Activated T-cell treated with anti-CD3 and anti-CD28 coated beads for 1 hour (primary cell): ENCODE data around the gene SH2B2.

Experiments
- DNase-seq: peaks from one replicate; pipeline ENCODE4 v3.0.0-alpha.2; 2020; ENCODE audit warnings: low read depth

SH2B2 gene

GRCh38 chr7:102266541-102266940, 20.1 kb upstream of the SH2B2 start:
- no peak for DNase-seq

- DNase-seq = no peak
Observed at GRCh38 chr7:102268635-102269034, 18.0 kb upstream of the SH2B2 start.

- no peak for DNase-seq
Observed at GRCh38 chr7:102270178-102270887, 16.3 kb upstream of the SH2B2 start.

- no peak for DNase-seq
Observed at GRCh38 chr7:102271158-102271798, 15.4 kb upstream of the SH2B2 start.

- peak; percentile 80 for DNase-seq
Observed at GRCh38 chr7:102272075-102272916, 14.4 kb upstream of the SH2B2 start.

GRCh38 chr7:102272917-102273748, 13.5 kb upstream of the SH2B2 start:
- no peak for DNase-seq

GRCh38 chr7:102273749-102274712, 12.6 kb upstream of the SH2B2 start:
- no peak for DNase-seq

- no peak for DNase-seq
Observed at GRCh38 chr7:102275123-102275703, 11.5 kb upstream of the SH2B2 start.

- no peak for DNase-seq
Observed at GRCh38 chr7:102277901-102278300, 8.8 kb upstream of the SH2B2 start.

GRCh38 chr7:102279537-102280400, 6.9 kb upstream of the SH2B2 start:
- DNase-seq = peak; percentile 49

- no peak for DNase-seq
Observed at GRCh38 chr7:102280521-102280920, 6.1 kb upstream of the SH2B2 start.

GRCh38 chr7:102281785-102282184, 4.9 kb upstream of the SH2B2 start:
- DNase-seq = no peak

- no peak for DNase-seq
Observed at GRCh38 chr7:102282465-102283362, 4.0 kb upstream of the SH2B2 start.

- no peak for DNase-seq
Observed at GRCh38 chr7:102283477-102284189, 3.0 kb upstream of the SH2B2 start.

- no peak for DNase-seq
Observed at GRCh38 chr7:102284399-102284798, 2.3 kb upstream of the SH2B2 start.

GRCh38 chr7:102284891-102285539, 1.7 kb upstream of the SH2B2 start:
- DNase-seq = no peak

GRCh38 chr7:102285540-102286236, 980 bp upstream of the SH2B2 start:
- no peak for DNase-seq
